ENCODE data around the gene CITED4.

Gene CITED4

GRCh38 chr1:40851643-40852042 is 10.5 kb downstream of the CITED4 start:
- no peak for DNase-seq

GRCh38 chr1:40849801-40850592 is 12.2 kb downstream of the CITED4 start:
- no peak for DNase-seq

GRCh38 chr1:40848530-40849189 is 13.5 kb downstream of the CITED4 start:
- no peak for DNase-seq

GRCh38 chr1:40847023-40847745 is 15.0 kb downstream of the CITED4 start:
- no peak for DNase-seq

- DNase-seq, result no peak
Observed at GRCh38 chr1:40845895-40846294, 16.3 kb downstream of the CITED4 start.

GRCh38 chr1:40844887-40845878 is 17.0 kb downstream of the CITED4 start:
- DNase-seq, result no peak

GRCh38 chr1:40844079-40844478 is 18.1 kb downstream of the CITED4 start:
- DNase-seq, result no peak

GRCh38 chr1:40842691-40843090 is 19.5 kb downstream of the CITED4 start:
- no peak for DNase-seq

GRCh38 chr1:40842207-40842606 is 20.0 kb downstream of the CITED4 start:
- no peak for DNase-seq

- DNase-seq, result no peak
Observed at GRCh38 chr1:40841602-40842001, 20.6 kb downstream of the CITED4 start.

GRCh38 chr1:40840526-40841323 is 21.4 kb downstream of the CITED4 start:
- DNase-seq, result no peak

- no peak for DNase-seq
Observed at GRCh38 chr1:40839943-40840335, 22.2 kb downstream of the CITED4 start.

- DNase-seq, result no peak
Observed at GRCh38 chr1:40838980-40839942, 22.9 kb downstream of the CITED4 start.

GRCh38 chr1:40838045-40838979 is 23.9 kb downstream of the CITED4 start:
- DNase-seq, result no peak

- no peak for DNase-seq
Observed at GRCh38 chr1:40837601-40838000, 24.6 kb downstream of the CITED4 start.

GRCh38 chr1:40836283-40836682 is 25.9 kb downstream of the CITED4 start:
- no peak for DNase-seq

- DNase-seq, result no peak
Observed at GRCh38 chr1:40834968-40835545, 27.1 kb downstream of the CITED4 start.

- no peak for DNase-seq
Observed at GRCh38 chr1:40833979-40834378, 28.2 kb downstream of the CITED4 start.
